NCI-H2227 (cell line): ENCODE results near the gene NRM.

Experiments used
- DNase-seq: peaks from one replicate; lab custom pipeline; 2025; ENCODE audit not compliant: unreplicated experiment; lab: John Stamatoyannopoulos, UW

Gene NRM

GRCh38 chr6:30689022-30689865 is 1.5 kb downstream of the NRM start:
- no peak for DNase-seq

GRCh38 chr6:30688569-30688968 is 2.2 kb downstream of the NRM start:
- no peak for DNase-seq

DNA sequence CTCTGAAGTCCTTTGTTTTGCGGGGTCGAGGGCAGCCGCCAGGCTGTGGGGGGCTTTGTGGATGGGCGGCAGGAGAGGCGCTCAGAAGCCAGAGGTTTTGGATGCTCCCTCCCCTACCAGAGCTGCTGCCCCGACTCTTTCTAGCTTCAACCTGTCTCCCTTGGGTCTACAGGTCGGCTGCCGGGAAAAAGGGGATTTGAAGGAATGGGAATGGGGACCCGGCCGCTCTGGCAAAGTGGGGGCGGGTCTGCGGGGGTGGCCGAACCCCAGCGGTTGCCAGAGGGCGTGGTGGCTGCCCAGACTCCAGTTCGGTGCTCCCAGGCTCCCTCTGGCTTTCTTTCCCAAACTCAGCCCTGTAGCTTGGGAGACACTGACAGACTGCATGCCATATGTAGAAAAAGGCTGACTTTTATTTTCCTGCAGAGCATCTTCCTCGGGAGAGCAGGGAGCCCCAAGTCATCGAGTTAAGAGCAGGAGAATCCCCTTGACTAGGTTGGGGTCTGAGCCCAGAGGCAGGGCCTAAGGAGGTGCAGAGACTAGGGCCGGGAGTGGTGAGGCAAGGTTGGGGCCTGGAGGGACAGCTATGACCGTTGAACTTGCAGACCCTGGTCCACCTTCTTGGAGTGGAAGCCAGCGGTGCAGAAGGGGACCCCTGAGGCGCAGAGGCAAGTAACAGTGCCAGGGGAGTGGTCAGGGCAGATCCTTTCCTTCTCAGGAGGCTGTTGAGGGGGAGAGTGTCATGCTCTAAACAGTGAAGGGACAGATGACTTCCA is 2.9 kb downstream of the NRM start:
- peak; percentile 56 for DNase-seq

- DNase-seq: peak; percentile 88
Measured at GRCh38 chr6:30686908-30687658, 3.7 kb downstream of the NRM start.

GRCh38 chr6:30686009-30686907 is 4.5 kb downstream of the NRM start, which contains the start of gene PPP1R18:
TSS of gene PPP1R18 (minus strand) at chr6:30686645. CDS start at chr6:30686018, 627 bp downstream.
- DNase-seq: peak; percentile 75

- DNase-seq: no peak
Measured at GRCh38 chr6:30685157-30686008, 5.4 kb downstream of the NRM start.

DNA sequence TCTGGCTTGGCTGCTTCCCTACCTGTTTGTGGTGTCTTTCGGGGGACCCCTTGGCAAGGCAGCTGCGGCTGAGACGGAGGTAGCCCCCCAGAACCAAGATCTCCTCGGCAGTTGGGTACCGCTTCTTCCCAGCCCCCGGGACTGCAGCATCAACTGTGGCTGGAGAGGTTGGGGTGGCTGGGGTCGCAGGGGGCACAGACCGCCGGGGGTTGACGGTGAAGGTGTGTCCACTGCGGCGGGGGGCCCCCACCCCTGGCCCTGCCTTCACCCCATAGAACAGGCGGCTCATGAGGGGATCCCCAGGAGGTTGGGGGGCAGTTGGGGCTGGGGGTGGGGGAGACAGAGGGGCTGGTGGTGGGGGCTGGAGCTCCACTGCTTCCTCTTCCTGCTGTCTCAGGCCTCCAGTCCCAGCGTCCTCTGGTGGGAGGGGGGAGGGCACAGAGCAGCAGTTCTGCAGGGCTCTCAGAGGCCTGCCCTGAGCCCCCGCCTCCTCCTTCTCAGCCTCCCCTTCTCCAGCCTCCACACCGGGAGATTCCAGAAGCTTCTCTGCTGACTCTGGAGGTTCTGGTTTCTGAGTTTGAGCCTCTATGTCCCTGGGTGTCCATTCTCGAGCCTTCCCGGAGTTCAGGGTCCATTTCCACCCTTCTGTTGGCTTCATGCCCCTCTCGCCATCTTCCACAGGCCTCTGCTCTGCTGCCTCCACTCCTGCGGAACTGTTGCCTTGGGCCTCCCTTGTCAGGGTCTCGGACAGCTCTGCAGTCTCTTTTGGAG is 6.2 kb downstream of the NRM start:
- DNase-seq: no peak

GRCh38 chr6:30683980-30684338 is 6.8 kb downstream of the NRM start:
- no peak for DNase-seq

- no peak for DNase-seq
Measured at GRCh38 chr6:30683183-30683979, 7.4 kb downstream of the NRM start.

GRCh38 chr6:30682143-30683117 is 8.4 kb downstream of the NRM start:
- no peak for DNase-seq

DNA sequence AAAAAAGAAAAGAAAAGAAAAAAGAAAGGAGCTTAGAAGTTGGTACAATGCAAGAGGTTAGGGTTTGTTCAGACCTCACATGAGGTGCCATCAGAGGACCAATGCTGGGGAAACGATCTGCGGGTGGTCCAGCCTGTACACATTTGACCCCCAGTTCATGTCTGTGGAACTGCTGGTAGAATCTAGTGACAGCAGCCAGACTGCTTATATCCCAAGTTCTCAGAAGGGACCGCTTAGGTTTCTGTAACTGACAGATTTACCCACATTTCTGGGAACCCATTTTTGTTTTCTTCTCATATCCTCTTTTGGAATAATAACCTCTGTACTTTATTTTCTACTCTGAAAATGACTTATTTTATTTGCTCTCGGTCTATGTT is 9.0 kb downstream of the NRM start:
- no peak for DNase-seq

DNA sequence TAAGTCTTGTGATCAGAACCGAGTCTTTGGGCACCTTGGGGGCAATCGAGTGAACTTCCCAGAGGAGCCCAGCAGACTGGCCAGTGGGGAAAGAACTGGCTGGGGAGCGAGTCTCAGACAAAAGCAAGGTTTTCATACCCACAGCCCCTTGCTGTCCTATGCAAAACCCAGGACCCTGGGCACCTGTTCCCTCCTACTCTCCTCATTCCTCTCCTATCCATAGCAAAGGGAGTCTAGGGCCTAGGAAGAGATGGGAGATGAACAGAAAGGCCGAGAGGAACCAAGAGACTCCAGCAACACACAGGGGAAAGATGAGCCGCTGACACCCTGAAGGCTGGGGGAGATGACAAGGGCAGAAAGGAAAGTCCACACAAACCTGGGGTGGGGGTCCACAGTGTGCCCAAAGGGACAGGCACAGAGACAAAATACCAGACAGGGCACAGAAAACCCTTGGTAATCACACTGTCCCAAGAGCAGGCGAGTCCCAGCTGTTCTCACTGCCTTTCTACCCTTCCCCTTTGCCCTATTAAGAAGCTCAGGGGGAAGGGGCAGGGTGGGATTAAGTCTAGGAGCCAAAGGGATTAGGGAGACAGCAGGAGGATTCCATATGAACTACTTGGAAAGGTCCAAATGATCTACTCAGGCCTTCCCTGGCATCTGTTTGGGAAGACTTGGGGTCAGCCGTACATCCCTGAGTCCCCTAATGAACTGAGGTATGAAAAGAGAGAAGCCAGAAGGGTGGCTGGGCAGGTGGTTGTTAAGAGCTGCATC is 10.8 kb downstream of the NRM start:
- no peak for DNase-seq

DNA sequence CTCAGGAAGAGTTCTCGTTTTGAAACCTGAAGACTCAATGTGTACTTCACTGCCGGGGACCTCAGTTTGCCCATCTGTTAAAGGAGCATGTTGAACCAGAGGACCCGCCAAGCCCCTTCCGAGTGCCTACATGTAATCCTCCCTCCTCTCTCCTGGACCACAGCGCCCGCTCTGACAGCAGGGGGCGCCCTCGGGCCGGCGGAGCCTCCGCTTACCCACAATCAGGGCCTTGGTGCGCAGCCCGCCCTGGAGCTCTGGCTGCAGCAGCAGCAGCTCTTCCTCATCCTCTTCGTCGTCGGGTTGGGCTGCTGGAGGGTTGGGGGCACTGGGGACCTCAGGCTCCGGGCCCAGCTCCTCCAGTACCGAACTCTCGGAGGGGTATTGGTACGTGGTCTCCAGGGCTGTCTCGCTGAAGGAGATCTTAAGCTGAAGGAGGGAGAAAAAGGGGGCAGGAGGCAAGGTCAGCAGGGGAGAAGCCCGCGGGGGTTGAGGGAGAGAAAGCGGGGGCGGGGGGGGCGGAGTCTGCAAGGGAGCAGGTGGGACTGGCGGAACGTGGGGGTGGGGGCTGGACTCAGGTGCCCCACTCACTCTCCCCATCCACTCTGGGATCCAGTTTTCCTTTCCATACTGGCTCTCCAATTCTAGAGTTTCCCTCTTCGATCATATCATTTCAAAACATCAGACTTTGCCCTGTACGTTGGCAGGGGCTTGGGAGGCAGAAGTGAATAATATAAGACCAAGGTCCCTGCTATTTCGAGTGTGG is 11.6 kb downstream of the NRM start:
- DNase-seq: peak; percentile 76

GRCh38 chr6:30676660-30677285 is 14.0 kb downstream of the NRM start:
- DNase-seq: no peak
